ENCODE measurements around the gene GAS5.

GAS5 gene

DNA sequence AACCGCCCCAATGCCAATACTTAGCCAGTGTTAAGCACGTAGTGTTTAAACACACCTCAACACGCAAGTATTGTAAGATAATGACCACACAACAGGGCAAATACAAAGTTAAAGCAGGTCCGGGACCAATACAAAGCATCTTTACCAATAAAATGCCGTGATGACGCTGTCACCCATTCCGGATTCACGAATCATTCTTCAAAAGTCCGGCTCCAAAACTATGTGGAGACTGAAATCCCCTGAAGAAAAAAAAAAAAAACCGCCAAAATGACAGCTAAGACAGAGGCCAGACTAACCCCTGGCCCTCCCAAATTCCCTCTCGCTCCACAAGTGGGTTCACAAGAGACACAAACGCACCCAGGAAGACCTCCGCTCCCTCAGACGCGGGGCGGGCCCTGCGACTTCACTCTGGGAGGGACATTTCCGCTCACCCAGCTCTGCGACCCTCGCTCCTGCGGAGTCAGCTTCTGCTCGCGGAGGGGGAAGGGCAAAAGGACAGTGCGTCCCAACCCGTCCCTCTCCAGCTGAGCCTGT, 43.9 kb downstream of the GAS5 start:
- no peak for FAIRE-seq

DNA sequence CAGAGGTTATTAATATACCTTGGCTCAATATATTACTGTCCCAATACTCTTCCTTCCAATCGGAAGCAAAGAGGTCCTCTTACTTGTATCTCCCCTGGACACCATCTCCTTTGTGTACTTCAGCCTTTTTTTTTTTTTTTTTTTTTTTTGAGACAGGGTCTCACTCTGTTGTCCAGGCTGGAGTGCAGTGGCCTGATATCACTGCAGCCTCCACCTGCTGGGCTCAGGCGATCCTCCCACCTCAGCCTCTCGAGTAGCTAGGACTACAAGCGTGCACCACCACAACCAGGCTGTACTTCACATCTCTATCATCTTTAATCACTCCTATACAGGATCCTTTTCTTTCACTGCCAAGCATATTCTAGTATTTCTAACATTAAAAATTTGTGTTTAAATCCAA, 46.1 kb downstream of the GAS5 start:
- FAIRE-seq, result no peak

DNA sequence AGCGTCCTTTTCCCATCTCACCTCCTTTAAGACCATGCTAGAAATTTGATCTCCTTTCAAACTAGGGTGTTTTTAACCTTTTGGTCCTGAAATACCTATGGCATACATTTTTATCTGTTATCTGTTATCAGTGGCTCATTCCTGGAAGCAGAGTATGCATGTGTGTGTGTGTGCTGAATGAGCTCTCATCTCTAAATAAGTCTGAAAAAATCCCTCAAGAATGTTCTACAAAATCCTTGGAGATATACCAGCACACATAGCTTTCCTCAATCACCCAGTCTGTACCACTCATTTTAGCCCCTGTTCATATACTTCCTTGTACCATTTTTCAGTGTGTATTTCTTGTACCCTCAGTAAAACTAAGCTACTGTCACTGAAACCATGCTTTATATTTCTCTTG, 49.3 kb downstream of the GAS5 start:
- no peak for FAIRE-seq
